SU-DHL-6 (cell line): ENCODE data around the gene SPIB.
A peak's percentile ranks its signal among the peaks of the same experiment; 100 is the strongest.

ENCODE experiments used
- H2AFZ ChIP-seq: fragments of 200-600 bp; sonication (generic); 2 replicates; pipeline ENCODE4 v1.6.1; 2014; ENCODE audit warnings: low read depth, mild to moderate bottlenecking, moderate library complexity, mixed read lengths, antibody characterized with exemption, low read length; ENCODE audit not compliant: severe bottlenecking
- H3F3A ChIP-seq: fragments of 200-600 bp; shearing (Covaris generic); 2 replicates; pipeline ENCODE4 v1.6.0; 2016; ENCODE audit warnings: antibody characterized with exemption, mild to moderate bottlenecking; ENCODE audit not compliant: insufficient read depth
- H3K27ac ChIP-seq: fragments of 200-600 bp; sonication (generic); 2 replicates; pipeline ENCODE4 v1.5.1; 2016; ENCODE audit warnings: low read depth, mild to moderate bottlenecking, low read length, moderate library complexity, mixed read lengths
- H3K27me3 ChIP-seq: fragments of 200-600 bp; sonication (generic), shearing (Covaris generic); 2 replicates; pipeline ENCODE4 v1.6.0; 2014; ENCODE audit warnings: mild to moderate bottlenecking, low read length
- H3K36me3 ChIP-seq: fragments of 200-600 bp; sonication (generic); 2 replicates; pipeline ENCODE4 v1.6.1; 2014; ENCODE audit warnings: mild to moderate bottlenecking, low read length, mixed read lengths
- H3K4me2 ChIP-seq: fragments of 300-600, 200-600 bp; shearing (Covaris generic), sonication (generic); 2 replicates; pipeline ENCODE4 v1.6.0; 2014; ENCODE audit warnings: low read length, low read depth, mild to moderate bottlenecking; ENCODE audit not compliant: poor library complexity, severe bottlenecking
- H3K4me3 ChIP-seq: fragments of 200-600 bp; sonication (generic); 2 replicates; pipeline ENCODE4 v1.5.1; 2014; ENCODE audit warnings: antibody characterized with exemption, low read length, mild to moderate bottlenecking, mixed read lengths; ENCODE audit not compliant: insufficient read depth, poor library complexity, severe bottlenecking
- H3K79me2 ChIP-seq: fragments of 200-600 bp; sonication (generic); 2 replicates; pipeline ENCODE4 v1.6.1; 2014; ENCODE audit warnings: mild to moderate bottlenecking, low read length, moderate library complexity; ENCODE audit not compliant: insufficient read depth
- H3K9ac ChIP-seq: fragments of 200-600 bp; sonication (generic); 2 replicates; pipeline ENCODE4 v1.7.0; 2014; ENCODE audit warnings: mild to moderate bottlenecking, low read length
- H3K9me2 ChIP-seq: fragments of 200-600 bp; sonication (generic); replicated peaks from 2 replicates; pipeline ENCODE4 v1.6.1; 2014; ENCODE audit warnings: low read length; ENCODE audit not compliant: insufficient read depth
- H3K9me3 ChIP-seq: fragments of 200-600 bp; sonication (generic); 2 replicates; pipeline ENCODE4 v1.6.1; 2014; ENCODE audit warnings: low read length, mixed read lengths; ENCODE audit not compliant: insufficient read depth
- H4K20me1 ChIP-seq: fragments of 200-600 bp; sonication (generic); 2 replicates; pipeline ENCODE4 v1.6.1; 2014; ENCODE audit warnings: low read depth, mild to moderate bottlenecking, antibody characterized with exemption, low read length, moderate library complexity, mixed read lengths
- CTCF ChIP-seq: fragments of 200-600 bp; sonication (generic); IDR thresholded peaks from one replicate; pipeline ENCODE4 v1.5.1; 2017; ENCODE audit warnings: antibody characterized with exemption, mild to moderate bottlenecking, low read length, moderate library complexity; ENCODE audit not compliant: insufficient read depth, poor library complexity, severe bottlenecking
- EZH2phosphoT487 ChIP-seq: fragments of 200-600 bp; sonication (generic), shearing (Covaris generic); conservative IDR thresholded peaks from 2 replicates; pipeline ENCODE4 v1.6.1; 2018; ENCODE audit warnings: mild to moderate bottlenecking, antibody characterized with exemption, low read length, moderate library complexity, mixed read lengths

Gene SPIB

GRCh38 chr19:50414864-50415660 is 3.7 kb upstream of the SPIB start:
- H3K27me3 ChIP-seq = no peaks in the 10 kb centered on the region
- no peak overlapping the region for H2AFZ ChIP-seq
- H3K4me2 ChIP-seq = peak overlapping the region; percentile 66
- peaks cover 2% of the 10 kb centered on the region; the same call in 1 of the 2 replicates for H3K36me3 ChIP-seq
- H3K9me2 ChIP-seq = no peaks in the 10 kb centered on the region
- TF ChIP-seq CTCF (peak; percentile 74), EZH2phosphoT487 (no peak)
- H3K27ac ChIP-seq = peak overlapping the region; percentile 100
- H3K9ac ChIP-seq = peak overlapping the region; percentile 61
- no peaks in the 10 kb centered on the region for H3K9me3 ChIP-seq
- peaks cover 10% of the 10 kb centered on the region for H3K79me2 ChIP-seq
- no peaks in the 10 kb centered on the region for H4K20me1 ChIP-seq
- H3F3A ChIP-seq = peaks cover 54% of the 10 kb centered on the region
- no peak overlapping the region for H3K4me3 ChIP-seq

- Histone ChIP-seq H3K4me3 (no peak overlapping the region), H3K79me2 (peaks cover 16% of the 10 kb centered on the region), H3K27me3 (no peaks in the 10 kb centered on the region), H3K36me3 (peaks cover 5% of the 10 kb centered on the region; the same call in 1 of the 2 replicates), H3K27ac (peak overlapping the region; percentile 100), H3F3A (peaks cover 59% of the 10 kb centered on the region), H3K9ac (peak overlapping the region; percentile 61), H3K4me2 (peak overlapping the region; percentile 66), H4K20me1 (no peaks in the 10 kb centered on the region), H3K9me2 (no peaks in the 10 kb centered on the region), H2AFZ (no peak overlapping the region), H3K9me3 (no peaks in the 10 kb centered on the region)
- TF ChIP-seq EZH2phosphoT487 (no peak), CTCF (no peak)
Measured at GRCh38 chr19:50415661-50416033, 3.1 kb upstream of the SPIB start.

GRCh38 chr19:50416034-50416977 is 2.4 kb upstream of the SPIB start:
- no peak overlapping the region for H2AFZ ChIP-seq
- H3K27me3 ChIP-seq = no peaks in the 10 kb centered on the region
- peak overlapping the region; percentile 100 for H3K27ac ChIP-seq
- H4K20me1 ChIP-seq = peaks cover 3% of the 10 kb centered on the region; the same call in 1 of the 2 replicates
- TF ChIP-seq EZH2phosphoT487 = no peak
- no peak for TF ChIP-seq CTCF
- H3K9ac ChIP-seq = peak overlapping the region; percentile 40; the same call in 1 of the 2 replicates
- peaks cover 64% of the 10 kb centered on the region for H3F3A ChIP-seq
- H3K9me3 ChIP-seq = no peaks in the 10 kb centered on the region
- no peaks in the 10 kb centered on the region for H3K9me2 ChIP-seq
- no peak overlapping the region for H3K4me3 ChIP-seq
- peaks cover 22% of the 10 kb centered on the region for H3K79me2 ChIP-seq
- peak overlapping the region; percentile 60 for H3K4me2 ChIP-seq
- H3K36me3 ChIP-seq = peaks cover 9% of the 10 kb centered on the region; the same call in 1 of the 2 replicates
